Measurements from ENCODE around the gene RMND5A.

RMND5A gene

GRCh38 chr2:86744152-86744551 is 24.1 kb downstream of the RMND5A start:
- TF ChIP-seq POLR2A (IDR thresholded peaks at IDR 0.05; ENCODE audit: low read length) = no peak
- no peak for TF ChIP-seq GATA1 (IDR thresholded peaks at IDR 0.05; ENCODE audit: low read depth, low read length)
- DNase-seq = peak in 1 of 2 experiments; percentile 8

GRCh38 chr2:86746939-86747338 is 26.8 kb downstream of the RMND5A start:
- TF ChIP-seq POLR2A (IDR thresholded peaks at IDR 0.05; ENCODE audit: low read length) (no peak), GATA1 (IDR thresholded peaks at IDR 0.05; ENCODE audit: low read depth, low read length) (no peak)
- no peak for DNase-seq

GRCh38 chr2:86747711-86748639 is 27.9 kb downstream of the RMND5A start:
- TF ChIP-seq POLR2A (IDR thresholded peaks at IDR 0.05; ENCODE audit: low read length) (no peak), GATA1 (IDR thresholded peaks at IDR 0.05; ENCODE audit: low read depth, low read length) (no peak)
- DNase-seq = peak; percentile 67 to 83

GRCh38 chr2:86750240-86750839 is 30.2 kb downstream of the RMND5A start:
- DNase-seq = peak; percentile 28 to 42
- TF ChIP-seq POLR2A (IDR thresholded peaks at IDR 0.05; ENCODE audit: low read length) (no peak), GATA1 (IDR thresholded peaks at IDR 0.05; ENCODE audit: low read depth, low read length) (no peak)

GRCh38 chr2:86751778-86752177 is 31.7 kb downstream of the RMND5A start:
- TF ChIP-seq GATA1 (IDR thresholded peaks at IDR 0.05; ENCODE audit: low read depth, low read length) (no peak), POLR2A (IDR thresholded peaks at IDR 0.05; ENCODE audit: low read length) (no peak)
- DNase-seq = no peak

- no peak for DNase-seq
- TF ChIP-seq POLR2A (IDR thresholded peaks at IDR 0.05; ENCODE audit: low read length) (no peak), GATA1 (IDR thresholded peaks at IDR 0.05; ENCODE audit: low read depth, low read length) (no peak)
Measured at GRCh38 chr2:86752934-86753333, 32.8 kb downstream of the RMND5A start.

GRCh38 chr2:86753606-86754005 is 33.5 kb downstream of the RMND5A start:
- DNase-seq = no peak

GRCh38 chr2:86758405-86758804 is 38.3 kb downstream of the RMND5A start:
- no peak for TF ChIP-seq GATA1 (IDR thresholded peaks at IDR 0.05; ENCODE audit: low read depth, low read length)
- no peak for TF ChIP-seq POLR2A (IDR thresholded peaks at IDR 0.05; ENCODE audit: low read length)

More at GRCh38 chr2:86753606-86754005, 33.5 kb downstream of the RMND5A start:
- TF ChIP-seq GATA1 (IDR thresholded peaks at IDR 0.05; ENCODE audit: low read depth, low read length) (no peak), POLR2A (IDR thresholded peaks at IDR 0.05; ENCODE audit: low read length) (no peak)

GRCh38 chr2:86760371-86760770 is 40.3 kb downstream of the RMND5A start:
- no peak for DNase-seq

More at GRCh38 chr2:86758405-86758804, 38.3 kb downstream of the RMND5A start:
- DNase-seq = no peak

GRCh38 chr2:86764661-86765309 is 44.7 kb downstream of the RMND5A start:
- DNase-seq = peak; percentile 57 to 70
- no peak for TF ChIP-seq GATA1 (IDR thresholded peaks at IDR 0.05; ENCODE audit: low read depth, low read length)
- no peak for TF ChIP-seq POLR2A (IDR thresholded peaks at IDR 0.05; ENCODE audit: low read length)

More at GRCh38 chr2:86760371-86760770, 40.3 kb downstream of the RMND5A start:
- no peak for TF ChIP-seq POLR2A (IDR thresholded peaks at IDR 0.05; ENCODE audit: low read length)

GRCh38 chr2:86765310-86765695 is 45.2 kb downstream of the RMND5A start:
- TF ChIP-seq GATA1 (IDR thresholded peaks at IDR 0.05; ENCODE audit: low read depth, low read length) = no peak
- TF ChIP-seq POLR2A (IDR thresholded peaks at IDR 0.05; ENCODE audit: low read length) = no peak
- no peak for DNase-seq

- TF ChIP-seq POLR2A (IDR thresholded peaks at IDR 0.05; ENCODE audit: low read length) = no peak
- no peak for DNase-seq
Measured at GRCh38 chr2:86768189-86768949, 48.3 kb downstream of the RMND5A start.

- no peak for DNase-seq
- TF ChIP-seq POLR2A (IDR thresholded peaks at IDR 0.05; ENCODE audit: low read length) = no peak
- no peak for TF ChIP-seq GATA1 (IDR thresholded peaks at IDR 0.05; ENCODE audit: low read depth, low read length)
Measured at GRCh38 chr2:86769838-86770237, 49.7 kb downstream of the RMND5A start.

All from erythroblast (primary cell).